ENCODE results near the gene MDFIC2.
"Not testable (repeated sequence)": the region's sequence is repeated elsewhere in the genome, so short reads cannot be mapped to it uniquely, and the experiment has no call there.

Gene MDFIC2

GRCh38 chr3:70312336-70312735 is at the start of gene MDFIC2:
TSS of gene MDFIC2 (minus strand) at chr3:70312638. CDS start at chr3:70311973, 665 bp downstream.
- no peak for DNase-seq

GRCh38 chr3:70360979-70361760 is 48.7 kb upstream of the MDFIC2 start:
- DNase-seq: no peak

GRCh38 chr3:70359711-70360110 is 47.3 kb upstream of the MDFIC2 start:
- DNase-seq: no peak

DNA sequence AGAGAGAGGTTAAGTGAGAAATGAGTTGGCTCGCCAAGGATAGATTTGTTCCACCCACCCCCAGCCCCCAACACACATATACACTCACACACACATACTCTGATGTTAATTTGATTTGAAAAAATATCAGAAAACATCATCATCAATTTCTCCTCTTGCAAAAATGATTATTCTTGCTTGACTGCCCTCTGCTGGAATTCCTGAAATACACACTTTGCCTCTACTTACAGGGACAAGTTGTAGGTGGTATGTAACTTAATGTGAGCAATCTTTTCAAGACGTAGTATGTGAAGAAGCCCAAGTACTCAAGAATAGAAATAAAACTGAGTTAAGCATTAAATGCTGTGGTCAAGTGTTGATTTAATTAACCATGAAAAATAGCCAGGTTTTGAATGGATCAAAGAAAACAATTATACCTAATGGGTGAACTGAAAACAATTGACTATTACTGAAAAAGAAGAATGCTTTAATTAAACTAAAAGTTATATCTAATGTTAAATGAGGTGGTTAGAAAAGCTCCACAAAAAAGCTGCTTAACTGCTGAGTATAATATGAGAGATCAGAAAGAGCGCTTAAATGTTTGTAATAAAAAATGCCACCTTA is 46.6 kb upstream of the MDFIC2 start:
- no peak for DNase-seq

DNA sequence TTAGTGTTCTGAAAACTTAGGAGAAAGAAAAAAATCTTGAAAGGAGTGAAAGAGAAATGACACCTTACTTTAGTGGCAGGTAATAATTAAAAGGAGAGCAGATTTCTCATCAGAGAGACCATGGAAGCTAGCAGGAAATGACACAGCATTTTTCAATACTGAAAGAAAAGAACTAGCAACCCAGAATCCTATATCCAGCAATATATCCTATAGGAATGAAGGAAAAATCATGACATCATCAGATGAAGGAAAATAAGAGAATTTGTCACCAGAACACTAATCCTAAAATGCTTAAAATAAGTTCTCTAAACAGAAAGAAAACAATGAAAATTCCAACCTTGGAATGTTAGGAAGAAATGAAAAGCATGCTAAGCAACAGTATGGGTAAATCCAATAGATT is 39.8 kb upstream of the MDFIC2 start:
- DNase-seq: no peak

DNA sequence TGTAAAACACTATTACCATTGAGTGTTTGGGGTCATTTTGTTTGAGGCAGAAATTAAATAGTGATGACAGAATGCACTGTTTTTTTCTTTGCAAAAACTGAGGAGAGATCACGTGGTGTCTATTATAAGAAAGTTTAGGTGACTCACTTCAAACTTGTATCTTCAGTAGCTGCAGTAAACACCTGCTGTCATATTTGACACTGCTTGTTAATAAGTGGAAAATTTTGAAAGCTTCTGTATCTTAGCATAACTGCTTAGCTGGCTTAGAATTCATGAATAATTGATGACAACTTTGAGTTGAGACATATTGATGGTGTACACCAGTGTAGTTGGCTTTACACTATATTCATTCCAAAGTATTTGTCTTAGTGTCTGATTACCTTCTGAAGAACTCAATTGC is 29.7 kb upstream of the MDFIC2 start:
- no peak for DNase-seq

DNA sequence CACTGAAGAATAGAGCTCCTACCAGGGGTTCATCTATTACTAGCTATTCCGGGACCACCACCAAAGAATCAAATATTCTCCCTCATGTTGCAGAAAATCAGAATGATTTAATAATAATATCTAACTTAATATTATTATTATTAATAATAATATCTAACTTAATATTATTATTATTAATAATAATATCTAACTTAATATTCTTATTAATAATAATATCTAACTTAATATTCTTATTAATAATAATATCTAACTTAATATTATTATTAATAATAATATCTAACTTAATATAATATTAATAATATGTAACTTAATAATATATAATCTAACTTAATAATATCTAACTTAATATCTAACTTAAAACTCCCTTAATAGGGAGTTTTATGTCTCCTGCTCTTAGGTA is 24.4 kb upstream of the MDFIC2 start:
- not testable (repeated sequence) for DNase-seq

DNA sequence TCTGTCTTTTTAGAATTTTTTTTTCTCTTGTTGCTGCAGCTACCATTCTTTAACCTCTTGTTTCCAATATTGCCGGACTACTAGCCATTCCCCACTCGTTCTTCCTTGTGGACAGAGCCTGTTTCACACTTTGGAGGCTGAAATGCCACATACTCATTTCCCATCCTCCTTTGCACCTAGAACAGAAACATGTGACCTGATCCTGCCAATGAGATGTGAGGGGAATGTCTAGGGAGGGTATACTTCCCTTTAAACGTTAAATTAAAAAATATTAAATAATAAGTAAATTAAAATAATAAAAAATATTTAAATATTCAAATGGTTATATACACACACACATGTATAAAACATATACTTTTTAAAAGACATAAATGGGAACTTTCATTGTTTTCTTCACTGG is 20.6 kb upstream of the MDFIC2 start:
- DNase-seq: no peak

DNA sequence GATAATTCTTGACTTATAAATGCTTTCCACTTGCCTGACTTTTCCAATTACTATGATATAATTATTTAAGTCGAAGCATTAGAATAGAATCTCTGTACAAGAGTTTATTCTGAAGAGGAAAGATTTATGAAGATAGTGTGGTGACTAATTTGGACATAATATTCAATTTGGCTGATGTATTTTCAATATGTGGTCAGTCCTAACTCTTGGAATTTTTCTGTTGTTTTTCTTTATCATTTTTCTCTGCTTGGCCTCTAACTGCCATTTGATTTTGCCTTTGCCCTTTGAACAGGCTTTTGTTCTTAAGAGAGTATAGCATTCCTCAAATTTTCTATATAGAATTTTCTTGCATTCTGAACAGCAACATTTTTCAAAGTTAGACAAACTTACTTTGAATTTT is 2.6 kb upstream of the MDFIC2 start:
- no peak for DNase-seq

- no peak for DNase-seq
Measured at GRCh38 chr3:70310809-70311208, 1.6 kb downstream of the MDFIC2 start.

DNA sequence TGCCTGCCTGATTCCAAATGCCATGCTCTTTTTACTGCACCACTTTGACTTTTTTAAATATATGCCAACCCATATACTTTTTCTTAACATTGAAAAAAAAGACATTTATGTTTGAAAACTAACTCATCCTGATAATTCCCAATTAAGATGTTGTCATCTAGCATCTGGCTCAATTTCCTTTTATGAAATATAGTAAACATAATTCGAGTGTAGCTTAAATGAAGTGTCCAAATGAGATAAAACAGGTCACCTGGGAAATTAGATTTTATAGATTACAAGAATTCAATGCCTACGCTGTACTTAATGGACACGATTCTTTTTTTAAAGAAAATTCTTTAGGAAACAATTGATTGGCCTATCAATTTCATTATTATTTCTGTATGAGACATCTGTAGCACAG is 2.8 kb downstream of the MDFIC2 start:
- no peak for DNase-seq

DNA sequence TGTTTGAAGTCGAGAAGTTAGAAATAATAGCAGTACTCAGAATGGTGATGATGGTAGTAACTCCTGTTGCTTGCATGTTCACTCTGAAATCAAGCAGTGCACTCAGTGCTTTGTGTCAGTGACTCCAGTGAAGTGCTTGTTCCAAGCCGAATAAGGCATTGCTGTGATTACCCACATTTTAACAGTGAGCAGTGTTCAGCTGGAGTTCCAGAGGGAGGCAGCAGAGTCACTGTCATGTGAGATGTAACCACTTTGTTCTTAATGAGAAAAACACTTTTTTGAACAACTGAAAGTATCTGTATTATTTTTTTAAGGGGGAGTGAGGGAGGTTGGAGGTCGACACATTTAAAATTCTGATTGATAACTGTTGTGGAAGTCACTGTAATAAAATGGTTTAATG is 3.7 kb downstream of the MDFIC2 start:
- no peak for DNase-seq

- DNase-seq: no peak
Measured at GRCh38 chr3:70306736-70307135, 5.7 kb downstream of the MDFIC2 start.

- no peak for DNase-seq
Measured at GRCh38 chr3:70298385-70298784, 14.1 kb downstream of the MDFIC2 start.

DNA sequence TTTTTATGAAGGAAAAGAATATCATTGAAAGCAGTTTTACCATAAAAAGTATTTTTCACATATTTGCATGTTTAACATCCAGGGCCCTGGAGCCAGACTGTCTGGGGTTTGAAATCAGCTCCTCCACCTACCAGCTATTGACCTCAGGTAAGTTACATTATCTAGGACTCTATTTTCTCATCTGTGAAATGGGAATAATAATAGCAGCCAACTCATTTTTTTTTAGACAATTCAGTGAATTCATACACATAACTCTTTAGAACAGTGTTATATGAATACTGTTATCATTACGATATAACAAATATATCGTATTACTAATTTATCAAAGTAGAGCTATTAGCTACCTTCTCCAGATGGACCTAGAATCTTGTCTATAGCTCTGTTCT is 21.3 kb downstream of the MDFIC2 start:
- DNase-seq: no peak

- not testable (repeated sequence) for DNase-seq
Measured at GRCh38 chr3:70290431-70291096, 21.9 kb downstream of the MDFIC2 start.

DNA sequence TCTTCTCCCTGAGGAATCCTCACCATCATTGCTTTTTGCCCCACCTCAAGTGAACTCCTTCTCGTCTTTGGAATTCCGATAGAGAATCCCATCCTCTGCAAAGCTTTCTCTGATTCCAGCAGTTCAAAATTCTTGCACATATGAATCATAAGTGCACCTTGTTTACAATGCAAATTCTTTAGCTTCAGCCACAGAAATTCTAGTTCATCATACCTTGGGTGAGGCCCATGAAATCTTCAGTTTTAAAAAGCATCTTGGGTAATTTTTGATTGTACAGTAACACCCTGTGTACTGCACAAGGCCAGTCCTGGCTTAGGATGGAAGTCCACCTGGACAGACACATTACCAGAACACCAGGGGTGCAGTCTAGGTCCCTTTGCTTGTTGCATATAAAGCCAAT is 30.8 kb downstream of the MDFIC2 start:
- no peak for DNase-seq

GRCh38 chr3:70277304-70277703 is 35.1 kb downstream of the MDFIC2 start:
- no peak for DNase-seq

- no peak for DNase-seq
Measured at GRCh38 chr3:70276901-70277300, 35.5 kb downstream of the MDFIC2 start.

DNA sequence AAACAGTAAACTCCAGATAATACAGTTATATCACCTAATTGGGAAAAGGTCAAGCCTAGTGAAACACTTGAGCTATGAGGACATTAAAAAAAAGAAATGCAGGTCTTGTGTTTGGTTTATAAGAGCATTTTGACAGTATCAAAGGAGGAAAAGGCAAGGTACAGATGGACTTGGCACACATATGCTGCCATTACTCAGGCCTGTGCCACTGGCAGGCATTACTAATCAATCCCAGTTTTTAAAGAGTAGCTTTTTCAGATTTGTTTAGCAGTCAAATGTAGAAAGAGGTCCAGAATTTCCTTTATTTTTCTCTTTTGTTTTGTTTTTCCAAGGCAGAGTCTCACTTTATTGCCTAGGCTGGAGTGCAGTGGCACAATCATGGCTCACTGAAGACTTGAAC is 38.9 kb downstream of the MDFIC2 start:
- no peak for DNase-seq

DNA sequence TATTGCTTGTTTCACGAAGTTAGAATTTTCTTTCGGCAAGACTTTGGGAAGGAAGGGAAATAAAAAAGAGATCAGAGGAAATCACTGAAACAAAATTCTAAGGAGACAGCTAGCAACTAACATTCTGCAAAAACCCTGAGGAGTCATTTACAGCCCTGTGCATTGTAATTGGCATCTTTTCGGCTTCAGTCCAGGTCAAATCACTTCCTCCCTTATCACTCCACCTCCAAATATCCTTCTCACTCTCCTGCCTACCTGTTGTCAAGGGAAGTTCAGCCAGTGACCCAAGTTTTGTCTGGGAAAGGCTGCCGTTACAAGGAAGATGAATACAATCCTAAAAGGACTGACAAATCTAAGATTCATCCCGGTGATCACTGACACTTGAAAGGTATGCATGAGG is 39.6 kb downstream of the MDFIC2 start:
- no peak for DNase-seq

GRCh38 chr3:70264122-70264780 is 48.2 kb downstream of the MDFIC2 start:
- DNase-seq: no peak

DNA sequence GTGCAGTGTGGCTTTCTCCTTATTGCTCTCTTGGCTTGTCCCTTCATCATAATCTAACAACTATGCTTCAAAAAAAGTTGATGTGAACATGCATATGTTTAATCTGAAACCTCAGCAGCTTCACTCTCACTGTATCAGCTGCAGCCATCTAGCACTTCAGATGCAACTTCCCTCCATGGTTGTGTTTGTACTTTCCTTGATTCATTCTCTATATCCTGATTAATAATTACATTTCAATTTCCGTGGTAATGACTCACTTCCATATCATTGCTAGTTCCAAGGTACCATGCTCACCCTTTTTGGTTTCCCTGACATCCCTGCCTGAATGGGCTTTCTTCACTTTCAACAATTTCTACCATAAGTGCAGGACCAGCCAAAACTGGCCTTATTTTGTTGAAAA is 51.2 kb downstream of the MDFIC2 start:
- no peak for DNase-seq

- no peak for DNase-seq
Measured at GRCh38 chr3:70256566-70256965, 55.9 kb downstream of the MDFIC2 start.
